Measurements from ENCODE around the gene TIMP1. TPM values are rescaled to one million over a fixed set of nuclear protein-coding genes. Genes with fewer than 3 reads are reported as not detected.

Gene TIMP1
- total RNA-seq, 1 donor from 2014 or later: 1,308 TPM

DNA sequence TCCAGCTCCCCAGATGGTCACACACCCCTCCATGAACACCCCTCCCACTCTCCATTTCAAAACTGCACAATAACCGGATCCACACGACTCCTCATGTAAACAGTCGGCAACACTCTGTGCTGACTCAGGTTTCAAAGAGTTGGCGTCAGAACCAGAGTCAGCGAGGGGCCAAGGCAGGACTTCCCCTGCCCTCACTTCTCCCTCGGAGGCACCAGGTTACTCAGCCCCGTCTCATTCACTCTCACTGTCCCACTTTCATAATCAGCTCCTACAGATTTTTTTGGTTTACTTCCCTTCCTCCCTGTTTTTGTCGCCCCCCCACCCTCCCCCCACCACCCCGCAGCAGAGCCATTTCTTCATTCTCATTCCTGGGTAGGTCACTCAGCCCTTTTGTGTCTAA lies 2.7 kb upstream of the TIMP1 start:
- Histone ChIP-seq H3K36me3 (no peaks in the 10 kb centered on the region), H3K27ac (peak overlapping the region in 1 of 2 donors; percentile 6), H3K27me3 (no peaks in the 10 kb centered on the region), H3K4me1 (peaks cover 0 to 4% of the 10 kb centered on the region in 2 donors), H3K9me3 (no peaks in the 10 kb centered on the region), H3K4me3 (no peak overlapping the region)
- DNase-seq (ENCODE audit: low spot score in 2 of 2): no peak
- TF ChIP-seq, protein P1, sequence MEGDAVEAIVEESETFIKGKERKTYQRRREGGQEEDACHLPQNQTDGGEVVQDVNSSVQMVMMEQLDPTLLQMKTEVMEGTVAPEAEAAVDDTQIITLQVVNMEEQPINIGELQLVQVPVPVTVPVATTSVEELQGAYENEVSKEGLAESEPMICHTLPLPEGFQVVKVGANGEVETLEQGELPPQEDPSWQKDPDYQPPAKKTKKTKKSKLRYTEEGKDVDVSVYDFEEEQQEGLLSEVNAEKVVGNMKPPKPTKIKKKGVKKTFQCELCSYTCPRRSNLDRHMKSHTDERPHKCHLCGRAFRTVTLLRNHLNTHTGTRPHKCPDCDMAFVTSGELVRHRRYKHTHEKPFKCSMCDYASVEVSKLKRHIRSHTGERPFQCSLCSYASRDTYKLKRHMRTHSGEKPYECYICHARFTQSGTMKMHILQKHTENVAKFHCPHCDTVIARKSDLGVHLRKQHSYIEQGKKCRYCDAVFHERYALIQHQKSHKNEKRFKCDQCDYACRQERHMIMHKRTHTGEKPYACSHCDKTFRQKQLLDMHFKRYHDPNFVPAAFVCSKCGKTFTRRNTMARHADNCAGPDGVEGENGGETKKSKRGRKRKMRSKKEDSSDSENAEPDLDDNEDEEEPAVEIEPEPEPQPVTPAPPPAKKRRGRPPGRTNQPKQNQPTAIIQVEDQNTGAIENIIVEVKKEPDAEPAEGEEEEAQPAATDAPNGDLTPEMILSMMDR (IDR thresholded peaks at IDR 0.05): no peak
- intact Hi-C loops (cut with DNase I): no loop called here

DNA sequence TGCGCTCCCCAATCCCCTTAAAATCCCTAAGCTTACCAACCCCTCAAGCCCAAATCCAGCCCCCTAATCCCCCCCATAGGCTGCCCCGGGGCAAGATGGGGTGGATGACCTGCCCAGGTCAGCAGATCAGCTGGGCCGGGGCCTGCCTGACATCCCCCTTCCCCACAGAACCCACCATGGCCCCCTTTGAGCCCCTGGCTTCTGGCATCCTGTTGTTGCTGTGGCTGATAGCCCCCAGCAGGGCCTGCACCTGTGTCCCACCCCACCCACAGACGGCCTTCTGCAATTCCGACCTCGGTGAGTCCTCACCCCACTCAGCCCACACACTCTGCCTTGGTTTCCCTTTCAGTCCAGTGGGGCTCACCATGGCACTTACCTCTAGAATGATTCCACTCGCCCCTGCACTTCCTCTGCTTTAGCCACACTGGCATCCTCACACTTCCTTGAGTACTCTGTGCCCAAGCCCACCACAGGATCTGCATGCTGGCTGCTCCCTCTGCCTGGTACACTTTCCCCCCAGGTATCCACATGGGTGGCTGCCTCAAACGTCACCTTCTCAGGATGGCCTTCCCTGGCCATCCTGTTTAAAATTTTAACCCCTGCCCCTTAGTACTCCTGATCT lies 1.1 kb downstream of the TIMP1 start:
- Histone ChIP-seq H3K36me3 (peaks cover 5 to 7% of the 10 kb centered on the region in 2 donors), H3K4me1 (peaks cover 0 to 3% of the 10 kb centered on the region in 2 donors), H3K27me3 (no peaks in the 10 kb centered on the region), H3K4me3 (peak overlapping the region; percentile 60 to 70), H3K9me3 (no peaks in the 10 kb centered on the region), H3K27ac (peak overlapping the region; percentile 85 to 90)
- TF ChIP-seq, protein P1 (IDR thresholded peaks at IDR 0.05): no peak
- DNase-seq (ENCODE audit: low spot score in 2 of 2): peak in 1 of 2 donors; percentile 55
- intact Hi-C loops (cut with DNase I): loop anchor here (5.0 kb wide), 1 partner anchor 64 kb away; no protein-coding TSS in a partner anchor

DNA sequence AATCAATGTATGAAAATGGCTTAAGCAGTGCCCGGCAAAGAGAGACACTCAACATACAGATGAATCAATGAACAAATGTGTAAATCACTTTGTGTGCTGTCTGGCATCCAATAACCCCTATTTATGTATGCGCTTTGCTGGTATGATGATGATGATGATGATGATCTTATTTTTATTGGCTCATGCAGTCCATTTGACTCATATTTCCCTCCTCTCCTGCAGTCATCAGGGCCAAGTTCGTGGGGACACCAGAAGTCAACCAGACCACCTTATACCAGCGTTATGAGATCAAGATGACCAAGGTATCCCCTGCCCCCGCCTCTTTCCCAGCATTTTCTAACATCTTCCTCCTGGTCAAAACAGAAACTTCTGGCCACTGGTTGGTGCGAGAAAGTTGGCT lies 2.5 kb downstream of the TIMP1 start:
- DNase-seq (ENCODE audit: low spot score in 2 of 2): no peak
- no peak overlapping the region for H3K4me3 ChIP-seq
- H3K27ac ChIP-seq: peak overlapping the region in 1 of 2 donors; percentile 85
- no peaks in the 10 kb centered on the region for H3K9me3 ChIP-seq
- peaks cover 0 to 3% of the 10 kb centered on the region in 2 donors for H3K4me1 ChIP-seq
- TF ChIP-seq, protein P1 (IDR thresholded peaks at IDR 0.05): peak in 1 of 3 experiments; percentile 1
- peaks cover 5 to 7% of the 10 kb centered on the region in 2 donors for H3K36me3 ChIP-seq
- no peaks in the 10 kb centered on the region for H3K27me3 ChIP-seq
- intact Hi-C loops (cut with DNase I): loop anchor here (5.0 kb wide), 1 partner anchor 63 kb away; no protein-coding TSS in a partner anchor

DNA sequence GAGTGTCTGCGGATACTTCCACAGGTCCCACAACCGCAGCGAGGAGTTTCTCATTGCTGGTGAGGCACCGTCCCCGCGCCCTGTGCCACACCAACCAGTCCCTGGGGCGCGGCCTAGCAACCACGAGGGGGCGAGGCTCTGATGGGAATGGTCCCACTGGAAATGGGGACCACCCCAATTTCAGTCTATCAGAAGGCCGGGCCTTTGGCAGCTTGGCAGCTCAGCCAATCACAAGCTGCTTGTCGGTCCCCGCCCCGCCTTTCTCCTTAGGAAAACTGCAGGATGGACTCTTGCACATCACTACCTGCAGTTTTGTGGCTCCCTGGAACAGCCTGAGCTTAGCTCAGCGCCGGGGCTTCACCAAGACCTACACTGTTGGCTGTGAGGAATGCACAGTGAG lies 3.0 kb downstream of the TIMP1 start:
- no peaks in the 10 kb centered on the region for H3K27me3 ChIP-seq

DNA sequence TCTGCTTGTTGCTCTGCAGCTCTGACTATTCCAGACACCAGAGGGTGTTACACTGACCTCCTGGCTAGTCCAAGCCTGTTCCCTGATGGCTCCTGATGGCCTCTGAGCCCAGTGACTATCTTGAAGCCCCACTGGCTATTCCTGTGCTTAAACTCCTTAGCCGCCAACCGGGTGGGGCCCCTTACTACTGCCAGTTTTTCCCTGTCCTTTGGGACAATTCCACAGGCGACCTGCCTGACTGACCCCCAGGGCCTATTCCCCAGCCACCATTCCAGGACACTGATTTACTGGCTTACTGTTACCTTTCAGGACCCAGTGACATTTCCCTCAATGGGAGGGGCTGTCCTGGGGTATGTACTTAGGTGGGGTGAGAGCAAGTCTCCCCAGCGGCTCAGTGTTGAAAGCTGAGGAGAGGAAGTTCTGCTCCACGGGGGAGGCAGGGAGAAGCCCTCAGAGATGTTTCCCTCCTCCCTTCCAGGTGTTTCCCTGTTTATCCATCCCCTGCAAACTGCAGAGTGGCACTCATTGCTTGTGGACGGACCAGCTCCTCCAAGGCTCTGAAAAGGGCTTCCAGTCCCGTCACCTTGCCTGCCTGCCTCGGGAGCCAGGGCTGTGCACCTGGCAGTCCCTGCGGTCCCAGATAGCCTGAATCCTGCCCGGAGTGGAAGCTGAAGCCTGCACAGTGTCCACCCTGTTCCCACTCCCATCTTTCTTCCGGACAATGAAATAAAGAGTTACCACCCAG lies 4.0 kb downstream of the TIMP1 start:
- no peaks in the 10 kb centered on the region for H3K9me3 ChIP-seq
- intact Hi-C loops (cut with DNase I): no loop called here
- peaks cover 0 to 3% of the 10 kb centered on the region in 2 donors for H3K4me1 ChIP-seq
- peak in 1 of 2 donors; percentile 48 for DNase-seq (ENCODE audit: low spot score in 2 of 2)
- H3K36me3 ChIP-seq: peaks cover 5 to 7% of the 10 kb centered on the region in 2 donors
- no peak overlapping the region for H3K4me3 ChIP-seq
- peak overlapping the region in 1 of 2 donors; percentile 48 for H3K27ac ChIP-seq
- H3K27me3 ChIP-seq: no peaks in the 10 kb centered on the region
- TF ChIP-seq, protein P1 (IDR thresholded peaks at IDR 0.05): no peak

More for the DNA sequence above, 3.0 kb downstream of the TIMP1 start:
- TF ChIP-seq, protein P1 (IDR thresholded peaks at IDR 0.05): no peak
- Histone ChIP-seq H3K4me1 (peaks cover 0 to 3% of the 10 kb centered on the region in 2 donors), H3K9me3 (no peaks in the 10 kb centered on the region), H3K27ac (peak overlapping the region in 1 of 2 donors; percentile 85), H3K4me3 (no peak overlapping the region), H3K36me3 (peaks cover 5 to 7% of the 10 kb centered on the region in 2 donors)
- DNase-seq (ENCODE audit: low spot score in 2 of 2): peak in 1 of 2 donors; percentile 62
- intact Hi-C loops (cut with DNase I): no loop called here

All from ascending aorta (tissue), 2 donors.